HL-60 (cell line): ENCODE measurements around the gene PCDH15.

ENCODE experiments used
- CTCF ChIP-seq: IDR thresholded peaks from one replicate; pipeline ENCODE4 v1.5.1; 2011; ENCODE audit warnings: low read length, control low read depth, inconsistent platforms; ENCODE audit not compliant: insufficient read depth
- POLR2AphosphoS5 ChIP-seq: IDR thresholded peaks from 2 replicates; pipeline ENCODE4 v1.6.1; 2012; ENCODE audit warnings: low read depth

GRCh38 chr10:54503863-54504262 lies 297.2 kb downstream of the PCDH15 start:
- TF ChIP-seq CTCF (no peak), POLR2AphosphoS5 (no peak)
